Anterior cingulate cortex (tissue), 58 donors: ENCODE data around the gene MANSC4.

ENCODE experiments used
- DNase-seq, 58 donors: peaks; one replicate each; lab custom pipeline; 2025; lab: John Stamatoyannopoulos, UW

The MANSC4 gene

GRCh38 chr12:27802511-27802910, 22.5 kb upstream of the MANSC4 start:
- no peak for DNase-seq

- DNase-seq = no peak
These were observed 21.6 kb upstream of the MANSC4 start for GRCh38 chr12:27801630-27802029.

GRCh38 chr12:27800819-27801218, 20.8 kb upstream of the MANSC4 start:
- no peak for DNase-seq

GRCh38 chr12:27797301-27798025, 17.4 kb upstream of the MANSC4 start:
- DNase-seq = peak in 9 of 58 donors; percentile 3 to 29 (median 9)

- no peak for DNase-seq
These were observed 16.1 kb upstream of the MANSC4 start for GRCh38 chr12:27796128-27796527.

- no peak for DNase-seq
These were observed 15.0 kb upstream of the MANSC4 start for GRCh38 chr12:27794818-27795584.

- DNase-seq = no peak
These were observed 10.1 kb upstream of the MANSC4 start for GRCh38 chr12:27790179-27790578.

- no peak for DNase-seq
These were observed 7.5 kb upstream of the MANSC4 start for GRCh38 chr12:27787559-27787958.

- no peak for DNase-seq
These were observed 6.0 kb upstream of the MANSC4 start for GRCh38 chr12:27785882-27786570.

- no peak for DNase-seq
These were observed 2.4 kb upstream of the MANSC4 start for GRCh38 chr12:27782481-27782880.

- DNase-seq = no peak
These were observed 1.6 kb upstream of the MANSC4 start for GRCh38 chr12:27781680-27782079.

GRCh38 chr12:27780612-27781408, 774 bp upstream of the MANSC4 start:
- peak in 15 of 58 donors; percentile 18 to 74 (median 48) for DNase-seq

- peak in 47 of 58 donors; percentile 8 to 78 (median 46) for DNase-seq
These were observed 568 bp downstream of the MANSC4 start for GRCh38 chr12:27779416-27779919.

GRCh38 chr12:27778206-27778605, 1.8 kb downstream of the MANSC4 start:
- DNase-seq = no peak

- DNase-seq = peak in 14 of 58 donors; percentile 2 to 37 (median 19)
These were observed 2.9 kb downstream of the MANSC4 start for GRCh38 chr12:27777141-27777540.

GRCh38 chr12:27772328-27773049, 7.5 kb downstream of the MANSC4 start:
- no peak for DNase-seq

GRCh38 chr12:27771481-27772327, 8.3 kb downstream of the MANSC4 start:
- DNase-seq = no peak

- DNase-seq = no peak
These were observed 10.8 kb downstream of the MANSC4 start for GRCh38 chr12:27769142-27769673.
